Uterus (tissue), 4 donors: Measurements from ENCODE around the gene NEUROD6. TPM values are rescaled to one million over a fixed set of nuclear protein-coding genes. Genes with fewer than 3 reads are reported as not detected.

Experiments used
- DNase-seq, 2 donors: peaks; one replicate each; pipeline ENCODE4 v3.0.0-alpha.2; 2019 to 2020
- H3K27ac ChIP-seq, 2 donors: fragments of 200-600 bp; sonication (generic); 1 replicate in 1 of 2; 2 replicates in 1 of 2; pipeline ENCODE4 v1.5.1; 2016 to 2018
- H3K27me3 ChIP-seq, 2 donors: fragments of 200-600 bp; sonication (generic); one replicate each; pipeline ENCODE4 v1.5.1; 2018 to 2019; ENCODE audit warnings: control low read depth in 1 of 2
- H3K36me3 ChIP-seq, 2 donors: fragments of 200-600 bp; sonication (generic); one replicate each; pipeline ENCODE4 v1.5.1; 2019; ENCODE audit warnings: control low read depth in 1 of 2
- H3K4me1 ChIP-seq, 2 donors: fragments of 200-600 bp; sonication (generic); one replicate each; pipeline ENCODE4 v1.5.1; 2018 to 2019; ENCODE audit warnings: control low read depth in 1 of 2
- H3K4me3 ChIP-seq, 2 donors: fragments of 200-600 bp; sonication (generic); 1 replicate in 1 of 2; 2 replicates in 1 of 2; pipeline ENCODE4 v1.5.1; 2018 to 2019; ENCODE audit warnings: mild to moderate bottlenecking in 1 of 2
- H3K9me3 ChIP-seq, 2 donors: fragments of 200-600 bp; sonication (generic); one replicate each; pipeline ENCODE4 v1.5.1; 2019; ENCODE audit warnings: control low read depth in 1 of 2
- POLR2A ChIP-seq, 2 donors: fragments of 450-650 bp; IDR thresholded peaks; one replicate each; pipeline ENCODE4 v1.6.1; 2016; ENCODE audit warnings: antibody characterized with exemption in 2 of 2, mild to moderate bottlenecking in 1 of 2, moderate library complexity in 1 of 2
- intact Hi-C: fragments of 100-400 bp; cut with DNase I; formaldehyde crosslinking; loops from one replicate; pipeline ENCODE4 v1.15.1; 2023; ENCODE audit warnings: low total_unique reads
- total RNA-seq, 4 donors: library from RNA; depleted of rRNA in 3 of 4; stranded (reverse); fragments of >200 nt in 3 of 4; gene quantifications; one replicate each; pipeline versions ENCODE4 v1.1.0 to v1.2.4, GENCODE V29; 2014 to 2023
- TF ChIP-seq, protein P1 (sequence below), 4 experiments: fragments of 200-600 bp in 2 of 4; fragments of 450-650 bp in 2 of 4; sonication (generic) in 2 of 4; IDR thresholded peaks; one replicate each; pipeline ENCODE4 v1.5.1; 2016 to 2019; ENCODE audit warnings: antibody characterized with exemption in 4 of 4, mild to moderate bottlenecking in 2 of 4, moderate library complexity in 1 of 4
- donor health status: DM: yes; HTN: yes; CAD: no.

The NEUROD6 gene
- total RNA-seq = not detected

DNA sequence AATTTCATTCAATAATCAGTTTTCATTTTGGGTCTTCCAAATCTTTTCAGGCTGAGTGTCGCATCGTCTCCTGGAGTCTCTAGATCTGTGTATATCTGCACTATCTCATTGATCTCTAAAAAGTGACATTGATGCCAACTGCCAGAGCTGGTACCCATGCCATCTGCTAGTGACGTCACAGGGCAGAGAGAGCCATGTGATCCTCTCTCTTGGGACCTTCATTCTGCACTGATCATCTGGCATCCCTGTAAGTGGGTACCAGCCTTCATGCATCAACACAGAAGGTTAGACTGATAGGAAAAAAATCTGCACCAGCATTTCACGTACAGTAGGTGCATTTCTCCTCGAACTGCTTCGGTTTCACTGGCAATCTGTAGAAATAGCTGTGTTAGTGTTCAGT is at the start of gene NEUROD6:
Gene NEUROD6, minus strand, starts transcription at position 124 of the 400 bp plus-strand sequence. CDS start 1,458 bp downstream, outside the sequence.
- no peak within 1 kb of the TSS for H3K4me3 ChIP-seq
- peaks cover 0 to 12% of the 10 kb centered on the region in 2 donors for H3K27me3 ChIP-seq
- no peaks in the 10 kb centered on the region for H3K4me1 ChIP-seq
- H3K27ac ChIP-seq = no peak within 1 kb of the TSS
- intact Hi-C loops = no loop called here
- no peaks in the 10 kb centered on the region for H3K9me3 ChIP-seq
- H3K36me3 ChIP-seq = no peaks in the 10 kb centered on the region
- no peak for TF ChIP-seq POLR2A (IDR thresholded peaks at IDR 0.05)
- TF ChIP-seq, protein P1, sequence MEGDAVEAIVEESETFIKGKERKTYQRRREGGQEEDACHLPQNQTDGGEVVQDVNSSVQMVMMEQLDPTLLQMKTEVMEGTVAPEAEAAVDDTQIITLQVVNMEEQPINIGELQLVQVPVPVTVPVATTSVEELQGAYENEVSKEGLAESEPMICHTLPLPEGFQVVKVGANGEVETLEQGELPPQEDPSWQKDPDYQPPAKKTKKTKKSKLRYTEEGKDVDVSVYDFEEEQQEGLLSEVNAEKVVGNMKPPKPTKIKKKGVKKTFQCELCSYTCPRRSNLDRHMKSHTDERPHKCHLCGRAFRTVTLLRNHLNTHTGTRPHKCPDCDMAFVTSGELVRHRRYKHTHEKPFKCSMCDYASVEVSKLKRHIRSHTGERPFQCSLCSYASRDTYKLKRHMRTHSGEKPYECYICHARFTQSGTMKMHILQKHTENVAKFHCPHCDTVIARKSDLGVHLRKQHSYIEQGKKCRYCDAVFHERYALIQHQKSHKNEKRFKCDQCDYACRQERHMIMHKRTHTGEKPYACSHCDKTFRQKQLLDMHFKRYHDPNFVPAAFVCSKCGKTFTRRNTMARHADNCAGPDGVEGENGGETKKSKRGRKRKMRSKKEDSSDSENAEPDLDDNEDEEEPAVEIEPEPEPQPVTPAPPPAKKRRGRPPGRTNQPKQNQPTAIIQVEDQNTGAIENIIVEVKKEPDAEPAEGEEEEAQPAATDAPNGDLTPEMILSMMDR (IDR thresholded peaks at IDR 0.05) = no peak
- no peak for DNase-seq

- intact Hi-C loops = no loop called here
- no peak overlapping the region for H3K27ac ChIP-seq
- no peaks in the 10 kb centered on the region for H3K9me3 ChIP-seq
- TF ChIP-seq POLR2A (IDR thresholded peaks at IDR 0.05) = no peak
- TF ChIP-seq, protein P1 (IDR thresholded peaks at IDR 0.05) = no peak
- H3K4me1 ChIP-seq = no peaks in the 10 kb centered on the region
- H3K27me3 ChIP-seq = no peaks in the 10 kb centered on the region
- no peaks in the 10 kb centered on the region for H3K36me3 ChIP-seq
- DNase-seq = no peak
- H3K4me3 ChIP-seq = no peak overlapping the region
Observed at GRCh38 chr7:31384466-31384865, 43.9 kb upstream of the NEUROD6 start.

GRCh38 chr7:31382722-31383121 is 42.2 kb upstream of the NEUROD6 start:
- Histone ChIP-seq H3K4me3 (no peak overlapping the region), H3K27ac (no peak overlapping the region), H3K36me3 (no peaks in the 10 kb centered on the region), H3K27me3 (no peaks in the 10 kb centered on the region), H3K4me1 (no peaks in the 10 kb centered on the region), H3K9me3 (no peaks in the 10 kb centered on the region)
- DNase-seq = no peak
- TF ChIP-seq, protein P1 (IDR thresholded peaks at IDR 0.05) = no peak
- TF ChIP-seq POLR2A (IDR thresholded peaks at IDR 0.05) = no peak
- intact Hi-C loops = no loop called here

DNA sequence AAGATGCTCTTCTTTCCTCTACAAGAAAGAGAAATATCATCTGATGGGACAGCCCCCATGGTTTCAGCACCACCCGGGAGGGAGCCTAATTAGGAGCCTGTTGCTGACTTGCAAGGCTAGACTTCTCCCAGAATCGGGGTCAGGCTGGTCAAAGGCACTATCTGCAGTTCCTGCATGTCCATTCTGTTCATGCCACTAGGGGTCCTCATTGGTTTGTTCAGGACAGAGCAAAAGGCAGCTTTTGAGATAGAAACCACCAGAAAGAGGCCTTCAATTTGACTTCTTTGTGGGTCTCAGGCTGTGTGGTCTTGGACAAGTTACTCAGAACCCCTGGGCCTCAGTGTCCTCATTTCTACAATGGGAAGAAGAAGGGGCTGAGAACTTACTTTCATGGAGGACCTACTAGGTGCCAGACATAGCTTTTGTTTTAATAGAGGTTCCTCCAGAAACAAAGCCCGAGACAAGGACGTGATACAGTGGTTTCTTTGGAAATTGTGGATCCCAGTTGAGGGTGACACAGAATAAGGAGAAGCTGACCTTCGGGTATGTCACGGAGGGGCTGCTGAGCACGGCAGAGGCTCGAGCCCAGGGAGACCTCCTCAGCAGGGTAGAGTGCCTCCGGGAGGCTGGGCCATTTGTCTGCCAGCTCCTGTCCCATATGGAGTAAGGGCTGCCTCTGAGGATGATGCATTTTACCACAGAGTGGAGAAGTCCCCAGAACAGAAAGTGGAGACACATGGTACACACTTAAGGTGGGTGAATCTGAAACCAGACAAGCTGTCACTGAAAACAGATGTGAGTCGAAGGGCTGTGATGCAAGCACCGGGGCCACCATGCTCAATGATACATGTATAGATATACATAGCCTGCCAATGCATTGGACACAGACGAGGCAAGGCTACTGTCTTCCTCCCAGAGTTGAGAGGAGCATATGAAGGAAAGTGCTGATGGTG is 33.1 kb upstream of the NEUROD6 start:
- no peak overlapping the region for H3K27ac ChIP-seq
- no peaks in the 10 kb centered on the region for H3K36me3 ChIP-seq
- H3K27me3 ChIP-seq = no peaks in the 10 kb centered on the region
- no peak for TF ChIP-seq POLR2A (IDR thresholded peaks at IDR 0.05)
- TF ChIP-seq, protein P1 (IDR thresholded peaks at IDR 0.05) = no peak
- no peaks in the 10 kb centered on the region for H3K9me3 ChIP-seq
- no peak for DNase-seq
- H3K4me1 ChIP-seq = no peaks in the 10 kb centered on the region
- H3K4me3 ChIP-seq = no peak overlapping the region
- intact Hi-C loops = no loop called here

DNA sequence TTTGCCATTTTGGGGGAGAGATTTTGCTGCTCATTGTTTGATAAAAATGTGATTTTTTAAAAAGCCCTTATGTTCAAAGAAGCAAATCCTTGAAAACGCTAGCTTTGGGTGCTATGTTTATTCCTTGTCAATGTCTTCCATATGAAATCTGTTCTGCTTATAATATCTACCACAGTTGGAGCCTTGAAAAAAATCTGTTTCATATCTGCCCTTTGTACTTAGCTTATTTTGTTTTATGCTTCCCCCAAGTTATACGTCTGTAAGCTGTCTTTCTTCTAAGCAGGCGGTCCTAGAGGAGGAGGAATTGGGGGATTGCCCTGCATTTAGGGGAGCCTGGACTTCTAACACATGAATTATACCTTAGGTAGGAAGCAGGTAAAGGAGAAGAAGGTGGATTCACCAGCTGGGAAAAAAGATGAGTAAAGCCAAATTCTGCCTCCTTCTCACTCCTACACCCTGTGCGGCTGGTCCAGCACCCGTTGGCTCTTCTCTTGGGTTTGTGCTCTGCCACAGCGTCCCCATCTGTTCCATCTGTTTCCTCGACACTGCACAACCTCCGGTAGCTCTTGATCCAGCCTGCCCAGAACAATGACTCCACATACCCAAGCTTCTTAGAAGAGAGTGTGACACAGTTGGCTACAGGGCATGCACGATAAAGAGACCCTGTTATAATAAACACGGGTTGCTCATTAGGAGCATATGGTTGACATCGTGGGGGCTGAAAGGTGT is 31.9 kb upstream of the NEUROD6 start:
- Histone ChIP-seq H3K9me3 (no peaks in the 10 kb centered on the region), H3K4me1 (no peaks in the 10 kb centered on the region), H3K27me3 (no peaks in the 10 kb centered on the region), H3K4me3 (no peak overlapping the region), H3K27ac (no peak overlapping the region), H3K36me3 (no peaks in the 10 kb centered on the region)
- no peak for DNase-seq
- TF ChIP-seq POLR2A (IDR thresholded peaks at IDR 0.05) = no peak
- TF ChIP-seq, protein P1 (IDR thresholded peaks at IDR 0.05) = no peak
- intact Hi-C loops = no loop called here
